ENCODE data around the gene PGM5. TPM values are rescaled to one million over a fixed set of nuclear protein-coding genes. Genes with fewer than 3 reads are reported as not detected.
"Not testable (repeated sequence)": the region's sequence is repeated elsewhere in the genome, so short reads cannot be mapped to it uniquely, and the experiment has no call there.

The PGM5 gene
- total and polyA plus RNA-seq, 2 of the 4 experiments (the other 2 are of a cell fraction): 8.3 to 14.7 TPM

DNA sequence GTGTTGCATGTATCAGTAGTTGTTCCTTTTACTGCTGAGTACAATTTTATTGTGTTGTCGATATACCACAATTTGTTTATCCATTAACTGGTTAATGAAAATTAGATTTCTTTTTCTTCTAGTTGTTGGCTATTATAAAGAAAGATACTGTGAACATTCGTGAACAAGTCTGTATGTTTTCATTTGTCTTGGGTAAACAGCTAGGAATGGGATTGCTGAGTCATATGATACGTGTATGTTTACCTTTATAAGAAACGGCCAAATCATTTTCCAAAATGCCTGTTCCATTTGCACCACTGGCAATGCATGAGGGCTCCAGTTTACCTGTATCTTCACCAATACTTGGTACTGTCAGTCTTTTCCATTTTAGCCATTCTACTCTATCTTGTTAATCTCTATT lies 33.1 kb downstream of the PGM5 start:
- H4K20me1 ChIP-seq (ENCODE audit: insufficient read depth, low read length); POLR2A ChIA-PET (ENCODE audit: unreplicated experiment); H2AK5ac ChIP-seq (ENCODE audit: low read depth, low read length); H2BK5ac ChIP-seq (ENCODE audit: low read depth, low read length, poor library complexity, severe bottlenecking); BruUV-seq (replicated peaks); H3K56ac ChIP-seq (ENCODE audit: extremely low read depth, insufficient read depth, low read length); H3K23ac ChIP-seq (ENCODE audit: low read depth, low read length); H4K5ac ChIP-seq (ENCODE audit: low read depth, low read length); H3K79me1 ChIP-seq (ENCODE audit: low read depth in 1 of 2, low read length in 2 of 2); H3K4me1 ChIP-seq (ENCODE audit: control insufficient read depth, insufficient read depth, low read length); H4K91ac ChIP-seq (ENCODE audit: insufficient read depth, low read depth, low read length); H3K4ac ChIP-seq (ENCODE audit: low read depth, low read length); H2BK120ac ChIP-seq (ENCODE audit: low read depth, low read length); H4K8ac ChIP-seq (ENCODE audit: low read depth in 2 of 2, low read length in 2 of 2); H3K14ac ChIP-seq (replicated peaks; ENCODE audit: low read depth, low read length); H3K4me2 ChIP-seq (ENCODE audit: low read depth, low read length); H3K9me1 ChIP-seq (ENCODE audit: insufficient read depth, low read length); H3K27me3 ChIP-seq (ENCODE audit: control insufficient read depth, insufficient read depth, low read length); H3K9ac ChIP-seq (ENCODE audit: low read depth, low read length); DNase-seq; CTCF ChIA-PET; H3K27ac ChIP-seq (ENCODE audit: insufficient read depth, low read length); H3K9me3 ChIP-seq (ENCODE audit: control insufficient read depth, insufficient read depth, low read length); ATAC-seq (ENCODE audit: low read depth); H2BK15ac ChIP-seq (ENCODE audit: low read depth, low read length); H3K36me3 ChIP-seq (ENCODE audit: control insufficient read depth, insufficient read depth, low read length); intact Hi-C loops (cut with micrococcal nuclease); dilution Hi-C loops (cut with HindIII; ENCODE audit: low sequenced_read_pairs, unreplicated experiment); H3K18ac ChIP-seq (ENCODE audit: low read depth, low read length); in situ Hi-C loops (cut with MboI; ENCODE audit: low sequenced_read_pairs); H2BK20ac ChIP-seq (ENCODE audit: low read depth, low read length); H2AFZ ChIP-seq (replicated peaks; ENCODE audit: low read length, poor library complexity); H3K4me3 ChIP-seq (ENCODE audit: insufficient read depth, low read depth, low read length); H2AK9ac ChIP-seq (replicated peaks; ENCODE audit: low read depth, low read length, poor library complexity): not testable (repeated sequence)
- 0 out of 2 replicates have a peak, but pooled peaks have one; percentile 43 for TF ChIP-seq NFE2L2 (IDR thresholded peaks at IDR 0.05; ENCODE audit: low read depth, low read length)
- no CpG with 5 or more reads among the region's 4 CpGs for WGBS, 2 experiments (ENCODE audit: extremely low coverage in 2 of 2, insufficient read length in 1 of 2)

DNA sequence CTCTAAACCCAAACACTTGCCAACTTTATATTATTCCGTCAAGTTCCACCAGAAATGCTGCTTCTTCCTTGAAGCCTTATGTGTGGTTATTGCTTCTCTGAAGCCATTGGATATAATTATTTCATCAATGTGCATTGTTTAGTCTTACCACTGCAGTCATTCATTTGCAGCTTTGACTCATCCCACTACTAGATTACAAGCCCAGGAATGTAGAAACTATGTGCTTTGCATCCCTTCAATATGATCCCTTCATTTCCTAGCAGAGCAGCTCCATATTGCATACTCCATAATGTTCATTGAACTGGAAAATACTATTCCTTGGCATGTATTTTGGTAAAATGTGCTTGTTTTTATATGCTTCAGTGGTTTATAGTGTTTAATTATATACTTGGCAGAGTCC lies 34.3 kb downstream of the PGM5 start:
- H3K14ac ChIP-seq (replicated peaks; ENCODE audit: low read depth, low read length); H3K4ac ChIP-seq (ENCODE audit: low read depth, low read length); H2BK20ac ChIP-seq (ENCODE audit: low read depth, low read length); H3K79me1 ChIP-seq (ENCODE audit: low read depth in 1 of 2, low read length in 2 of 2); H3K4me2 ChIP-seq (ENCODE audit: low read depth, low read length); H2AFZ ChIP-seq (replicated peaks; ENCODE audit: low read length, poor library complexity); in situ Hi-C loops (cut with MboI; ENCODE audit: low sequenced_read_pairs); DNase-seq; H2AK9ac ChIP-seq (replicated peaks; ENCODE audit: low read depth, low read length, poor library complexity); BruUV-seq (replicated peaks); H3K18ac ChIP-seq (ENCODE audit: low read depth, low read length); H3K9ac ChIP-seq (ENCODE audit: low read depth, low read length); H3K4me3 ChIP-seq (ENCODE audit: insufficient read depth, low read depth, low read length); H3K27ac ChIP-seq (ENCODE audit: insufficient read depth, low read length); H3K36me3 ChIP-seq (ENCODE audit: control insufficient read depth, insufficient read depth, low read length); H4K20me1 ChIP-seq (ENCODE audit: insufficient read depth, low read length); H3K9me1 ChIP-seq (ENCODE audit: insufficient read depth, low read length); POLR2A ChIA-PET (ENCODE audit: unreplicated experiment); H4K8ac ChIP-seq (ENCODE audit: low read depth in 2 of 2, low read length in 2 of 2); H3K27me3 ChIP-seq (ENCODE audit: control insufficient read depth, insufficient read depth, low read length); H3K23ac ChIP-seq (ENCODE audit: low read depth, low read length); dilution Hi-C loops (cut with HindIII; ENCODE audit: low sequenced_read_pairs, unreplicated experiment); H2AK5ac ChIP-seq (ENCODE audit: low read depth, low read length); CTCF ChIA-PET; H4K5ac ChIP-seq (ENCODE audit: low read depth, low read length); H4K91ac ChIP-seq (ENCODE audit: insufficient read depth, low read depth, low read length); H2BK15ac ChIP-seq (ENCODE audit: low read depth, low read length); H2BK120ac ChIP-seq (ENCODE audit: low read depth, low read length); H3K9me3 ChIP-seq (ENCODE audit: control insufficient read depth, insufficient read depth, low read length); H3K4me1 ChIP-seq (ENCODE audit: control insufficient read depth, insufficient read depth, low read length); intact Hi-C loops (cut with micrococcal nuclease); H3K56ac ChIP-seq (ENCODE audit: extremely low read depth, insufficient read depth, low read length): not testable (repeated sequence)
- ATAC-seq (ENCODE audit: low read depth): peak; percentile 99
- no CpG with 5 or more reads among the region's 1 CpG for WGBS, 2 experiments (ENCODE audit: extremely low coverage in 2 of 2, insufficient read length in 1 of 2)
- peak overlapping the region; percentile 57 for H2BK5ac ChIP-seq (ENCODE audit: low read depth, low read length, poor library complexity, severe bottlenecking)
